Neural cell (in vitro differentiated cells): Measurements from ENCODE around the gene ABL2. TPM values are rescaled to one million over a fixed set of nuclear protein-coding genes. Genes with fewer than 3 reads are reported as not detected.

Source experiments
- H2AFZ ChIP-seq: fragments of 200-600, 300-800 bp; sonication (generic), shearing (Covaris generic); 2 replicates; pipeline ENCODE4 v1.6.0; 2014; ENCODE audit warnings: low read depth, mild to moderate bottlenecking, antibody characterized with exemption, low read length, moderate library complexity
- H3F3A ChIP-seq: fragments of 200-600 bp; shearing (Covaris generic); 2 replicates; pipeline ENCODE4 v1.6.1; 2016; ENCODE audit warnings: mild to moderate bottlenecking, moderate library complexity, mixed read lengths, antibody characterized with exemption, low read length; ENCODE audit not compliant: insufficient read depth, poor library complexity, severe bottlenecking
- H3K27ac ChIP-seq: fragments of 200-600, 300-800 bp; sonication (generic), shearing (Covaris generic); 2 replicates; pipeline ENCODE4 v1.5.1; 2014; ENCODE audit warnings: mild to moderate bottlenecking, low read length, moderate library complexity
- H3K27me3 ChIP-seq: fragments of 300-800, 200-600 bp; sonication (generic), shearing (Covaris generic); 2 replicates; pipeline ENCODE4 v1.6.0; 2014; ENCODE audit warnings: mild to moderate bottlenecking, low read depth, low read length, moderate library complexity; ENCODE audit not compliant: insufficient read depth
- H3K36me3 ChIP-seq: fragments of 300-800, 200-600 bp; sonication (generic), shearing (Covaris generic); 2 replicates; pipeline ENCODE4 v1.5.1; 2014; ENCODE audit warnings: mild to moderate bottlenecking, antibody characterized with exemption, low read length, moderate library complexity; ENCODE audit not compliant: insufficient read depth
- H3K4me2 ChIP-seq: fragments of 300-800, 200-600 bp; sonication (generic), shearing (Covaris generic); 2 replicates; pipeline ENCODE4 v1.6.0; 2014; ENCODE audit warnings: mild to moderate bottlenecking, low read length
- H3K4me3 ChIP-seq: fragments of 300-800, 200-600 bp; sonication (generic), shearing (Covaris generic); 2 replicates; pipeline ENCODE4 v1.5.1; 2014; ENCODE audit warnings: mild to moderate bottlenecking, low read length, moderate library complexity
- H3K79me2 ChIP-seq: fragments of 200-600 bp; shearing (Covaris generic); replicated peaks from 2 replicates; pipeline ENCODE4 v1.6.0; 2014; ENCODE audit warnings: mild to moderate bottlenecking, low read length, moderate library complexity; ENCODE audit not compliant: insufficient read depth
- H3K9ac ChIP-seq: fragments of 300-800, 200-600 bp; sonication (generic), shearing (Covaris generic); 2 replicates; pipeline ENCODE4 v1.6.1; 2016; ENCODE audit warnings: mild to moderate bottlenecking, low read length, mixed read lengths
- H3K9me2 ChIP-seq: fragments of 200-600 bp; shearing (Covaris generic); 2 replicates; pipeline ENCODE4 v1.6.1; 2016; ENCODE audit warnings: mild to moderate bottlenecking, low read length, mixed read lengths; ENCODE audit not compliant: insufficient read depth
- H3K9me3 ChIP-seq: fragments of 200-600, 300-800 bp; sonication (generic), shearing (Covaris generic); 2 replicates; pipeline ENCODE4 v1.6.1; 2016; ENCODE audit warnings: mild to moderate bottlenecking, mixed run types, low read length, moderate library complexity, mixed read lengths
- H4K20me1 ChIP-seq: fragments of 200-600 bp; shearing (Covaris generic); 2 replicates; pipeline ENCODE4 v1.6.1; 2016; ENCODE audit warnings: mild to moderate bottlenecking, mixed run types; ENCODE audit not compliant: insufficient read depth
- CTCF ChIP-seq: fragments of 450-650 bp; IDR thresholded peaks from 2 replicates; pipeline ENCODE4 v1.5.1; 2014; ENCODE audit warnings: antibody characterized with exemption, mild to moderate bottlenecking, moderate library complexity; ENCODE audit not compliant: poor library complexity, severe bottlenecking
- EP300 ChIP-seq: fragments of 450-650 bp; conservative IDR thresholded peaks from 2 replicates; pipeline ENCODE4 v1.6.1; 2014; ENCODE audit warnings: antibody characterized with exemption, mild to moderate bottlenecking, moderate library complexity; ENCODE audit not compliant: poor library complexity, severe bottlenecking
- EZH2 ChIP-seq: fragments of 200-600, 300-800 bp; shearing (Covaris generic), sonication (generic); IDR thresholded peaks from 2 replicates; pipeline ENCODE4 v1.6.1; 2014; ENCODE audit warnings: antibody characterized with exemption, low read length, borderline replicate concordance, mild to moderate bottlenecking; ENCODE audit not compliant: insufficient read depth, poor library complexity, severe bottlenecking
- MXI1 ChIP-seq: fragments of 450-650 bp; conservative IDR thresholded peaks from 2 replicates; pipeline ENCODE4 v1.6.1; 2014; ENCODE audit warnings: antibody characterized with exemption, mild to moderate bottlenecking; ENCODE audit not compliant: poor library complexity, severe bottlenecking
- POLR2AphosphoS5 ChIP-seq: IDR thresholded peaks from 2 replicates; pipeline ENCODE4 v1.6.1; 2012
- RAD21 ChIP-seq: fragments of 450-650 bp; conservative IDR thresholded peaks from 2 replicates; pipeline ENCODE4 v1.6.1; 2014; ENCODE audit warnings: antibody characterized with exemption, mild to moderate bottlenecking, moderate library complexity
- REST ChIP-seq: IDR thresholded peaks from 2 replicates; pipeline ENCODE4 v1.6.1; 2012; ENCODE audit warnings: borderline replicate concordance
- SMC3 ChIP-seq: fragments of 450-650 bp; conservative IDR thresholded peaks from 2 replicates; pipeline ENCODE4 v1.6.1; 2014; ENCODE audit warnings: antibody characterized with exemption, mild to moderate bottlenecking, moderate library complexity; ENCODE audit not compliant: poor library complexity
- TAF1 ChIP-seq: IDR thresholded peaks from 2 replicates; pipeline ENCODE4 v1.6.1; 2012; ENCODE audit warnings: low read depth
- polyA plus RNA-seq: library from polyadenylated mRNA; depleted of rRNA; stranded (reverse); fragments of >200 nt; gene quantifications from 2 replicates; pipeline ENCODE4 v1.2.3, GENCODE V29; 2014

The ABL2 gene
- polyA plus RNA-seq, 1 donor from 2014 or later = 9.8 TPM

DNA sequence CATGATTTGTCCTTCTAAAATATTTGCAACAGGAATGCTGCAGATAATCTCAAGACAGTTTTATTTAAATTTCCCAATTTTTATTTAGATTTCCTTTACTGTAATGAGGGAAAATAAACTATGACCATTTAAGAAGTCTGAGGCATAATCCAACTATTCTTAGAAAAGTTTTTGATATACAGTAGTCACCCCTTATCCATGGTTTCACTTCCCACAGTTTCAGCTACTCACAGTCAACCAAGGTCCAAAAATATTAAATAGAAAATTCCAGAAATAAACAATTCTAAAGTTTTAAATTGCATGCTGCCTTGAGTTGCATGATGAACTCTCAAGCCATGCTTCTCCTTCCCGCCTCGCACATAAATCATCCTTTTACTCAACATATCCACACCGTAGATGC lies 114.3 kb downstream of the ABL2 start:
- Histone ChIP-seq H3K9ac (no peak overlapping the region), H3K9me2 (no peaks in the 10 kb centered on the region), H3K79me2 (no peaks in the 10 kb centered on the region), H3K36me3 (peaks cover 5% of the 10 kb centered on the region), H3K4me3 (no peak overlapping the region), H3K4me2 (no peak overlapping the region), H3K27ac (no peak overlapping the region), H3K9me3 (no peaks in the 10 kb centered on the region), H4K20me1 (no peaks in the 10 kb centered on the region), H2AFZ (no peak overlapping the region), H3K27me3 (no peaks in the 10 kb centered on the region), H3F3A (no peaks in the 10 kb centered on the region)
- no peak for TF ChIP-seq TAF1
- TF ChIP-seq EP300 = no peak
- TF ChIP-seq POLR2AphosphoS5 = no peak
- no peak for TF ChIP-seq CTCF
- no peak for TF ChIP-seq MXI1
- no peak for TF ChIP-seq SMC3
- no peak for TF ChIP-seq REST
- no peak for TF ChIP-seq EZH2
- TF ChIP-seq RAD21 = no peak

DNA sequence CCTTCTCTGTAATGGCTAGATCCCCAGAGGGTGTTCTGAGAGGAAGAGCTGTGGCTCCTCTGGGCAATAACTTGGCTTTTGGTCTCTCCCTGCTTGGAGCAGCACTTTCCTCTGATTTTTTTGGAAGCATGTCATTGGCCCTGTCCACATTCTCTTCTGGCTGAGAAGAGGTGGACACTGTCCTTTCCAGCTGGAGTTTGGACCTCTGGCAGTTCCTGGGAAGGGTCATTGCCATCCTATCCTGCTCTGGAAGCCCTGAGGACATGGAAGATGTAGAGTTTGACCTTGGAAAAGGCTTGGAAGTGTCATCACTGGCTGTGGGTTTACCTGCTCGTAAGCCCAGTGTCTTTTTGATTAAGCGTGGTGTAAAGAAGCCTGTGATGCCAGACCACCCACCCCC lies 120.8 kb downstream of the ABL2 start:
- no peaks in the 10 kb centered on the region for H3K79me2 ChIP-seq
- H3K9ac ChIP-seq = no peak overlapping the region
- no peaks in the 10 kb centered on the region for H3K9me3 ChIP-seq
- no peak for TF ChIP-seq SMC3
- no peak for TF ChIP-seq EZH2
- no peak overlapping the region for H3K27ac ChIP-seq
- peaks cover 5% of the 10 kb centered on the region for H3K36me3 ChIP-seq
- no peaks in the 10 kb centered on the region for H4K20me1 ChIP-seq
- H3K27me3 ChIP-seq = no peaks in the 10 kb centered on the region
- no peak overlapping the region for H3K4me3 ChIP-seq
- H3K4me2 ChIP-seq = no peak overlapping the region
- H3K9me2 ChIP-seq = no peaks in the 10 kb centered on the region
- H3F3A ChIP-seq = no peaks in the 10 kb centered on the region
- H2AFZ ChIP-seq = no peak overlapping the region
